ENCODE data around the gene NCKAP5L. TPM values are rescaled to one million over a fixed set of nuclear protein-coding genes. Genes with fewer than 3 reads are reported as not detected.
A peak's percentile ranks its signal among the peaks of the same experiment; 100 is the strongest.

The NCKAP5L gene
- total and polyA plus RNA-seq, 9 donors: 2.5 to 27.3 (median 21.1) TPM

- Histone ChIP-seq H3K27me3 (no peaks in the 10 kb centered on the region), H3K27ac (no peak overlapping the region), H3K4me1 (ENCODE audit: insufficient read depth) (no peaks in the 10 kb centered on the region), H3K4me3 (no peak overlapping the region), H3K36me3 (no peaks in the 10 kb centered on the region), H3K9me3 (no peaks in the 10 kb centered on the region)
- peak in 1 of 5 donors; percentile 25 for DNase-seq
- WGBS, 3 donors: 84 to 89% (median 88%) methylated on average over 17 of the region's 17 CpGs
- no peak for TF ChIP-seq POLR2A (IDR thresholded peaks at IDR 0.05)
- TF ChIP-seq EP300 (IDR thresholded peaks at IDR 0.05): no peak
- intact Hi-C loops (cut with DNase I): no loop called here
Measured at GRCh38 chr12:49801141-49802063, 26.8 kb downstream of the NCKAP5L start.

GRCh38 chr12:49800421-49801140, 27.6 kb downstream of the NCKAP5L start:
- no peaks in the 10 kb centered on the region for H3K27me3 ChIP-seq
- 84 to 86% (median 85%) methylated on average over 11 of the region's 11 CpGs for WGBS, 3 donors
- H3K4me1 ChIP-seq (ENCODE audit: insufficient read depth): no peaks in the 10 kb centered on the region
- intact Hi-C loops (cut with DNase I): no loop called here
- H3K4me3 ChIP-seq: no peak overlapping the region
- DNase-seq: peak in 1 of 5 donors; percentile 24
- no peak overlapping the region for H3K27ac ChIP-seq
- no peaks in the 10 kb centered on the region for H3K36me3 ChIP-seq
- TF ChIP-seq POLR2A (IDR thresholded peaks at IDR 0.05): no peak
- TF ChIP-seq EP300 (IDR thresholded peaks at IDR 0.05): no peak
- TF ChIP-seq, protein P1, sequence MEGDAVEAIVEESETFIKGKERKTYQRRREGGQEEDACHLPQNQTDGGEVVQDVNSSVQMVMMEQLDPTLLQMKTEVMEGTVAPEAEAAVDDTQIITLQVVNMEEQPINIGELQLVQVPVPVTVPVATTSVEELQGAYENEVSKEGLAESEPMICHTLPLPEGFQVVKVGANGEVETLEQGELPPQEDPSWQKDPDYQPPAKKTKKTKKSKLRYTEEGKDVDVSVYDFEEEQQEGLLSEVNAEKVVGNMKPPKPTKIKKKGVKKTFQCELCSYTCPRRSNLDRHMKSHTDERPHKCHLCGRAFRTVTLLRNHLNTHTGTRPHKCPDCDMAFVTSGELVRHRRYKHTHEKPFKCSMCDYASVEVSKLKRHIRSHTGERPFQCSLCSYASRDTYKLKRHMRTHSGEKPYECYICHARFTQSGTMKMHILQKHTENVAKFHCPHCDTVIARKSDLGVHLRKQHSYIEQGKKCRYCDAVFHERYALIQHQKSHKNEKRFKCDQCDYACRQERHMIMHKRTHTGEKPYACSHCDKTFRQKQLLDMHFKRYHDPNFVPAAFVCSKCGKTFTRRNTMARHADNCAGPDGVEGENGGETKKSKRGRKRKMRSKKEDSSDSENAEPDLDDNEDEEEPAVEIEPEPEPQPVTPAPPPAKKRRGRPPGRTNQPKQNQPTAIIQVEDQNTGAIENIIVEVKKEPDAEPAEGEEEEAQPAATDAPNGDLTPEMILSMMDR (IDR thresholded peaks at IDR 0.05): no peak
- H3K9me3 ChIP-seq: no peaks in the 10 kb centered on the region

GRCh38 chr12:49798934-49799333, 29.3 kb downstream of the NCKAP5L start:
- intact Hi-C loops (cut with DNase I): no loop called here
- no peaks in the 10 kb centered on the region for H3K4me1 ChIP-seq (ENCODE audit: insufficient read depth)
- no peak for DNase-seq
- no peak overlapping the region for H3K27ac ChIP-seq
- H3K9me3 ChIP-seq: no peaks in the 10 kb centered on the region
- TF ChIP-seq EP300 (IDR thresholded peaks at IDR 0.05) (no peak), POLR2A (IDR thresholded peaks at IDR 0.05) (no peak)
- TF ChIP-seq, protein P1 (IDR thresholded peaks at IDR 0.05): no peak
- WGBS, 3 donors: 77 to 84% (median 81%) methylated on average over 2 of the region's 2 CpGs
- H3K4me3 ChIP-seq: no peak overlapping the region
- no peaks in the 10 kb centered on the region for H3K36me3 ChIP-seq
- H3K27me3 ChIP-seq: no peaks in the 10 kb centered on the region

DNA sequence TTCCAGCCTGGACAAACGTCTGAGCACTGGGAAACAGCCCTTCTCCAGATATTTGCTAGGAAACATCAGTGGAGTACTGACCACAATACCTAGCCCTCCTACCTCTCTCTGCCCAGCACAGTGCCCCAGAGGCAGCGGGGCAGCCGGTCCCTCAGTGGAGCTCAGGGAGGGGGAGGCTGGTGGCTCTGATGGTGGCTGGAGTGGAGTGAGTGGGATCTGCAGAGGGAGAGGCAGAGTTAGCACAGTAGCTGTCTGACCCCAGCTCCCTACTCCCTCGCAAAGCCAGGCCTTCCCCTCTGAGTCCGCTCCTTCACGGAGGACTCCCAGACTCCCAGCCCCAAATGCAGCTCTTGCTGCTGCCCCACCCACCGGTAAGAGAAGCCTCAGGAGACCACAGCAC, 30.0 kb downstream of the NCKAP5L start:
- Histone ChIP-seq H3K27ac (no peak overlapping the region), H3K9me3 (no peaks in the 10 kb centered on the region), H3K4me3 (no peak overlapping the region), H3K36me3 (no peaks in the 10 kb centered on the region), H3K4me1 (ENCODE audit: insufficient read depth) (no peaks in the 10 kb centered on the region), H3K27me3 (no peaks in the 10 kb centered on the region)
- WGBS, 3 donors: 71 to 72% (median 71%) methylated on average over 7 of the region's 7 CpGs
- no peak for TF ChIP-seq EP300 (IDR thresholded peaks at IDR 0.05)
- no peak for TF ChIP-seq POLR2A (IDR thresholded peaks at IDR 0.05)
- TF ChIP-seq, protein P1 (IDR thresholded peaks at IDR 0.05): no peak
- intact Hi-C loops (cut with DNase I): no loop called here
- peak in 1 of 5 donors; percentile 13 for DNase-seq

Data from ovary (tissue), 9 donors.